HL-60/S4 treated with phorbol 12-myristate 13-acetate at 8.2 ng/mL for 4 days and 3 days (cell line): ENCODE measurements around the gene MITF.
"Not testable (repeated sequence)": the region's sequence is repeated elsewhere in the genome, so short reads cannot be mapped to it uniquely, and the experiment has no call there.

Experiments
- in situ Hi-C: fragments of 300-500 bp; cut with MboI; formaldehyde crosslinking; loops from 2 replicates; pipeline ENCODE4 v1.15.0; 2022; ENCODE audit warnings: low sequenced_read_pairs

Gene MITF

GRCh38 chr3:69785769-69786320 lies 46.6 kb downstream of the MITF start:
- in situ Hi-C loops: no loop called here

DNA sequence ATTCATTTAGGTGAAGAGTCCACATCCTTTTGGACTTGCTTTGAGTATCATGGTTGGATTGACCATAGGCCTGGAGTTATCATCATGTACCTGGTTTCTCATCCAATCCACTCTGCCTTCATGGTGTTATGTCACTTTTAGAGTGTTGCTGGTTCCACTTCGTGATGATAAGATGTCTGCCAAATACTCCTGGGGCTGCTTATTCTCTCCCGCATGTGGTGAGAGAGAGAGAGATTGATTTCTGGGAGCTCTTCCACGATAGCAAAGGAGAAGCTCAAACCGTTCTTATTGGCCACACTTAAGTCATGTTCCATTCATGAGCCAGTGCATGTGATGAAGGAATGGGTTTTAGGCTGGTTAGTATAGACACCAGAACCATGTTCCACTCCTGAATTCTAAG lies 47.6 kb downstream of the MITF start:
- in situ Hi-C loops: no loop called here

DNA sequence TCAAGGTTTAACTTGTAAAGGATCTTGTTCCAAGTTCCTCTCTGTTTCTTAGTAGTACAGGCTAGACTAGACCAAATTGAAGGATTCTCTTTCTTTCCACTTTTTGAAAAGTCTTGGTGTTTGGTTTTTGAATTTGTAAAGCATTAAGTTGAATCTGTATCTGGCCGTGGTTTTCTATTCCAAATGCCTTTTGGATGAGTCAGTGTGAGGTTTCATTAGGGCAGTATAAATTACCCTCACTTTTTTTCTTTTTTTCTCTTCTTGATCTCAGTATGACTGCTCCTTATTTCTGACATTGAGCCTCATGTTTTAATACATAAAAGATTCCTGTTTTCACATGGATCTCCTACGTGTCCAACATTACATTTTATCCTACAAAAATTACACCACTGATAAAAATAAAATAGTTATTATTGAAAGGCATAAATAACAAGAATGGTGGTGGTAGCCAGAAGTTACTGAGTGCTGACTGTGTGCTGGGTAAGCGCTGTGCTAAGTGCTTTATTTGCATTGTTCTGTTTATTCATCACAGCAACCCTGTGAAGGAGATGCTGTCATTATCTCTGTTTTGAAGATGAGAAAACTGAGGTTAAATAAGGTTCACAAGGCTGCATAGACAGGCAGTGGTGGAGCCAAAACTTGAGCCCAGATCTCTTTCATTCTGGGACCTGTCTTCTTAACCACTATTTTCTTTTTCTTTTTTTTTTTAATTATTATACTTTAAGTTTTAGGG lies 48.3 kb downstream of the MITF start:
- in situ Hi-C loops: no loop called here

DNA sequence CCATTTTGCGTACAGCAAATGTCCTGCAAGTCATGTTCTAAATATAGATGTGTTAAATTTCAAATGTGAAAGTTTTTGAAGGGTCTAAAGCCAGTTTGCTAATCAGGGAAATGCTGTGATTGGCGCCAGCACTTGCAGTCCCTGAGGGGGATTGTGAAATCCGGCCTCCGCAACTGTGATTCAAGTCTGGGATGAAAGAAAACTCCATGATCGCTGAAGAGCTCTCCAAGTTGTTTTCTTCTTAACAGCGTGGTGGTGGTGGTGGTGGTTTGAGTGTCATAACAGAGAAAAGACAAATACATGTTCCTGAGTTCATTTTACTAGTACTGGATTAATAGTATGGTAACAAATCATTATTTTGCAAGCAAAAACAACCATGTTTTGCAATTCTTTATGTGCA lies 51.8 kb downstream of the MITF start:
- in situ Hi-C loops: no loop called here

DNA sequence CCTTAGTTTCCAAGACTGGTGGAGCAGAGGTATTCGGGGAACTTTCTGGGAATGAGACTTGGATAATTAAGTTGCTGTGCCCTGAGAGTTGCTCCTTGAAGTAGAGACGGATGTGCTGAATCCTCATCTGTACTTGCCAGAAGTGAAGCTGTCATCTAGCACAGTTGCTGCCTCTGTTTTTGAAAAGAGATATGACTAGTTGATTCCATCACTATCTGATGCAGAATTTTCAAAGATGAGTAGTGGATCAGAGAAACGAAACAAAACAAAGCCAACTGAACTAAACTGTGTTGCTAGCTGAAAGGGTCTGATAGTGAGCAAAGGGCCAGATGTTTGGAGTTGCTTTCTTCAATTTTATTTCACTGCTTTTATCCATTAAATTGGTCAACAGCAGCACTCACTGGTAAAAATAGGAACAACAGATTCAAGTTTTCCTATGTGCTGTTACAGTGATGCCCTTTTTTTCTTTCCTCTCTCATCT lies 52.7 kb downstream of the MITF start:
- in situ Hi-C loops: no loop called here

- in situ Hi-C loops: not testable (repeated sequence)
Measured at GRCh38 chr3:69796126-69796525, 56.9 kb downstream of the MITF start.

- in situ Hi-C loops: no loop called here
Measured at GRCh38 chr3:69803681-69804270, 64.5 kb downstream of the MITF start.

- in situ Hi-C loops: no loop called here
Measured at GRCh38 chr3:69805491-69805890, 66.2 kb downstream of the MITF start.

DNA sequence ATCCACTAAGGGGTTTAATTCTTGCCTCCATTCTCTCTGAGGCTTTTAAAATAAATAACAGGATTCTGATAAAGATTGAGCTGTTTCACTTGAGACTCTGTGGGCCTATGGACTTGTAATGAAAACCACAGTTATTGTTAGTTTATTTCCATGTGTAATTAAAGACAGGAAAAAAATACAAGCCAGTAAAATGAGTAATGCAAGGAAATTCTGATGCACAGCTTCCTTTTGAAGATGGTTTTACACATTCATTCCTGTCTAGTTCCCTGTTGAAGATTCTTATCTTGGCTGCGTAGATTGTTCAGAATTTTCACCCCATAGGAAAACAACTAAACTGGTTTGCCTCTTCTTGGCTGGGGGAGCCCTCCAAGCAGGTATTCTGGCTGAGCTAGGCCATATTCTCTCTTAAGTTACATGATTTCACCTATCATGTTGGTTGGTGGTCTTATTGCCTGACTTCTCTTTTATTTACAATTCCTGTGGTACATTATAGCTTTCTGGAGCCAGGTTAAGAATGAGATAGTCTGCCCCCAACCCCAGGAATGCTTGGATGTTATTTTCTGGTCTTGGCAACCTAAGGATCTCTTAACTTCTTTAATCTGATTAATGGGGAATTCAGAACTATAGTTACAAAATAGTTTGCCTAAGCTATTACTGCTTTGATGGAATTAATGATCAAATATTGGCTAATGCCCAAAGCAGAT lies 67.6 kb downstream of the MITF start:
- in situ Hi-C loops: no loop called here

- in situ Hi-C loops: no loop called here
Measured at GRCh38 chr3:69807674-69808073, 68.4 kb downstream of the MITF start.

DNA sequence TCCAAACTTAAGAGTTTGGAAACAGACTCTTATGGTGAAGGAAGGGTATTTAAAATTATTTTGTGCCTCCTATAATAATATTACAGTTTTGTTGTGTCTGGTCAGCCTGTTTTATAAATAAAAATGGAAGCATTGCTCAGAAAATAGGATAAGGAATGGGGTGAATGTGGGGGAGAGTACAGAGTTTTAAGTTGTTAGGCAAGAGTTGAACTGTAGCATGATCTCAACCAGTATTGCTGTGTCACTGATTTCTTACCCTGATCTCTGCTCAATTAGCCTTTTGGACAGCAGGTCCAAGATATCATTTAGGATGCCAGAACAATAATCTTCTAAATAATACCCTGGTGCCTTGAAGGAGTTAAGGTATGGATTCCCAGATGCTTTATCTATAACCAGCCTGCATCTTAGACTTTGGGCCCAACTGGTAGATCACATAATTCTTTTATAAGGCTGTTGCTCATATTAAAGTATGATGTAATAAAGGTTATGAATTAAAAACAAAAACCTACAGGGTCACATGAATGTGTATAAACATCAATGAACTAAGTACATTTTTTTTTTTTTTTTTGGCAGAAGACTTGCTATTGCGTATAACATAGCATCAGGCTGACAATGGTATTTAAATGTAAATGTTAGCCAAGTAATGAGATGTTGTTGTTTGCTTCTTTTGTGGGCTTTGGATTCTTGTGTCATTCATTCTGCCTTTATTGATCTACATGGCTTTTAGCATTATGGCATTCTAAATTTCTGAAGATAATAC lies 70.0 kb downstream of the MITF start:
- in situ Hi-C loops: no loop called here

DNA sequence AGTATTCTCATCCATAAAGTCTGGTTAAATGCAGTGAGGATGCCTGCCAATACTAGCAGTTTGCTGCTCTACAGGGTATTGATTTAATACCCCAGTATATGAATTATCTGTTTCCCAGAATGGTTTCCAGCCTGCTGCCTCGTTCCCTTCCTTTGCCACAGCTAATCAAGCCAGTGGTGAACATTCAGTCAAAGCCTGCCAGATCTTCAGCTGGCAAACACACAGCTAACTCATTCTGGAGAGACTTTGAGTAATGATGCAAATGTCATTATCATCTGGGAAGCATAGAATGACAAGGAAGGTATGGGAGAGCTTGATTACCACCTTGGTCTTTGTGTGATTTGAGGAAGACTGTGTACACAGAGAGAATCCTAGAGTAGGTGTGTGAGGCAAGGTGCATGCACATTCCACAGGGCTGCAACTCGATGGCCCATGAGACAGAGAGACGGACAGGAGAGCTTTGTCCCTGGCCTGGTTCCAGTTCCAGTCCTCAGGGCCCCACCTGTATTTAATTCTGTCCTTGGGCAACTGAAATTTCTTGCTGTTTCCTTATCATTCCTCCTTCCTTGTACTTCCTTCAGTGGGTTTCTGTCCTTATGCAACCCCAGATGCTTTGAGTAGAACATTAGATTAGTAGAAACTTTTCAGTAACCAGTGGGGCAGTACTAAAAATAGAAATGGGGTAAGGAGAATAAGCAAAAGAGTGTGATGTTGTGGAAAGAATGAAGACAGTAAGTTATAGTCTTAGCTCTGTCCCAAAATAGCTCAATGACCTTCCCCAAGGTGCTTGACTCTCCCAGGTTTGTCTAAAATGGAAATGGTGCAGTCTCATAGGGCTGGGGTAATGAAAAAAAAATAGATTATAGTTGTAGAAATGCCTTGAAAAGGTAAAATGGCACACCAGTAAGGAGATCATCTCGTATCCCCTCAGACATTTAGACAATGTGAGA lies 72.5 kb downstream of the MITF start:
- in situ Hi-C loops: no loop called here

DNA sequence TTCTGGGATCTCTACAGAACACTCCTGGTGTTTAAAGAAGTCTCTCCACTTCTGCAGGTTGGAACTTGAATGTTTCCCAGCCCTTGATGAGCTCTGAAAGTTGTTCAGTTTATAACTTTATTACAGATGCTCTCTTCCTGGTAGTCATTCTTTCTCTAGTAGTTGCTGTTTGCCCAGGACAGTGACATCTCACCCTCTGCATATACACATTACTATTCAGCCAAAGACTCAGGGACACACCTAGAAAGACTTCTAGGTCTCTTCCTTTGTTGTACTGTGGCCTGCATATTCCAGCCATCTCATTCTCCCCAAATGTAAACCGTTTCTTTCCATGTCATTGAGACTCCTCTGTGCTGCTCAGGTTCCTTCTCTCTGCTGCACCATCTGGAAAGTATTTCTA lies 76.7 kb downstream of the MITF start:
- in situ Hi-C loops: no loop called here

GRCh38 chr3:69817988-69818387 lies 78.7 kb downstream of the MITF start:
- in situ Hi-C loops: no loop called here

- in situ Hi-C loops: no loop called here
Measured at GRCh38 chr3:69819282-69819681, 80.0 kb downstream of the MITF start.

DNA sequence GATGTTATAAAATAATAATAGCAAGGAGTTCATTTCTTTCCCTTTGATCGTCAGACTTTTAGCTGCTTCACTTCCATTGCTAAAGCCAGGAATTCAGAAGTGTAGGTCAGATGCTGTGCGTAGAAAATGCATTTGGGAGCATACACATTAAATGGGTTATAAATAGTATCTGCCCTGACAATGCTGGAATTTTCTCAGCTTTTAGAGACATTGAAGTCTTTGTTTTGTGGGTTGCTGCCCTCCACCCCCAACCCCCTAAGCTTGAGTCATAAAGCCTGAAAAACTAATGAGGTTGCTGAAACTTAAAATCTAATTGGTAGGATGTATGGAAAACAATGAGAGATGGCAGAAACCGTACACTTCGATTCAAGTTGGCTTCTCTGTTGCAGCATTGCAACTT lies 81.9 kb downstream of the MITF start:
- in situ Hi-C loops: no loop called here

DNA sequence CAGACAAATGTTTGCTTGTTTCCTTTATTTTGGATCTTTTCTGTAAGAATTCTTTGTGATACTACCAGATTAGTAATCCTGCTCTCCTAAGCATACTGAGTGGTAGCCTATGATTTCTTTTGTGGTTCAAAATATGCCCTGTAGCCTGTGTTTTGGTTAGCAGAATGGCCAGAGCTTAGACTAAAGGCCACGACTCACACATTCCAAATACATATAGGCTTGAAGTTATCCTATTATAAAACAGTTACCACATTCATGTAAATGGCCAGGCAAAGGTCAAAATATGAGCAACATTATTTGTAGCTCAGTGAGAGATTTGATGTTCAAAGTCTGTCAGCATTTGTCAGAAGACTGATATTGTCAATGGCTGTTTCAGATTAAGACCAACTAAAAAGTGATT lies 84.5 kb downstream of the MITF start:
- in situ Hi-C loops: no loop called here

DNA sequence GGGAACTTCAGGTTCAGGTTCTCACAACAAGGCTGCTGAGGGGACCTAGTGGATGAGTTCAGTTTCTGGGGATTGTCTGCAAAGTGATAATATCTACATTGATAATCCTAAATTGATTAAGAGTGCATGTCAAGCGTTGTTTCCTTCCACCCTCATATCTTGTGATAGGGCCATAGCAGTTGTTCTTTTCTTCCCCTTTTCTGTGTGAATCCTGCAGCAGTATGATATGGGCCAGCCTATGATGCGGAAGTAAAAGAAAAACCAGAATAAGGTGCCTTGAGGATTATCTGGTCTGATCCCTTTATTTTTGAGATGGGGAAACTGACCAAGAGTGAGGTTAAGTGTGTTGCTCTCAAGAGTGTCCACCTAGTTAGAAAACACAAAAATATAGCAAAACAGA lies 86.2 kb downstream of the MITF start:
- in situ Hi-C loops: no loop called here

- in situ Hi-C loops: no loop called here
Measured at GRCh38 chr3:69827127-69827526, 87.9 kb downstream of the MITF start.

GRCh38 chr3:69828817-69829216 lies 89.6 kb downstream of the MITF start:
- in situ Hi-C loops: no loop called here
